Non-pigmented ciliary epithelial cell (primary cell): ENCODE measurements around the gene KCNMA1.

ENCODE experiments used
- DNase-seq: peaks from one replicate; pipeline ENCODE4 v3.0.0-alpha.2; 2010; ENCODE audit warnings: low read depth

KCNMA1 gene

DNA sequence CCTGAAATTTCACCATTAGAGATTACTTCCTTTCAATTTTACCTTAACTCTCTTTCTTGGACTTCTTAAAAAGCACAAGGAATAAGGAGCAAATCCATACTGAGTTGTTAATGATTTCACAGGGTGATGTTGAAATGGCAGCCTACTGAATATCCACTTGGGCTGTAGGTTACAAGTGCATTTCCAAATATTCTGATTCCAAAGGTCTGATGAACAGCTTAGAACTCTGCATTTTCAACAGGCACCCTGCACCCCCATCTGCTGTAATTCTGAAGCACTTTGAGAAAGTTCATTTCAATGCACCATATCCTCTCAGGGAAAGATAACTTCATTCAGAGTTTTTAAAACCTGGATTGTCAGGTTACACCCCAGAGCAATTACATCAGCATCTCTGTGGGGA lies 368.4 kb downstream of the KCNMA1 start:
- no peak for DNase-seq

GRCh38 chr10:77268721-77269120 lies 368.9 kb downstream of the KCNMA1 start:
- no peak for DNase-seq

- no peak for DNase-seq
Observed at GRCh38 chr10:77267703-77268675, 369.6 kb downstream of the KCNMA1 start.

DNA sequence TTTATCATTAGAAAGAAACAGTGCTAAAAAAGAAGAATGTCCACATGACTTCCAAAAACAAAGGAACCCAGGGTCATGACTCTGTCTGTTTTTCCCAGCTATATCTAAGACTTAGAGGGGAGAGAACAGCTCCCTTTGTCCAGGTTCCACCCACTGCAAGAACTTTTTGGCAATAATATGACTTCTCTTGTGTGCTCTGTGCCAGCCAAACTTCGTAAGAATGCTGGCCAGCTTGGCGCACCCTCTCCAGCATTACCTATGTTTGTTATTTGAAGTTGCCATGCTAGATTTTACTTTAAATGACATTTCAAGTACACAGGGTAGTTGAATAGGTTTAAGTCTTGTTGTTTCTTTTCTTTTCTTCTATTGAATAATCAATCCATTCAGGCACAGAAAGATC lies 371.4 kb downstream of the KCNMA1 start:
- no peak for DNase-seq

- no peak for DNase-seq
Observed at GRCh38 chr10:77264527-77264926, 373.1 kb downstream of the KCNMA1 start.

DNA sequence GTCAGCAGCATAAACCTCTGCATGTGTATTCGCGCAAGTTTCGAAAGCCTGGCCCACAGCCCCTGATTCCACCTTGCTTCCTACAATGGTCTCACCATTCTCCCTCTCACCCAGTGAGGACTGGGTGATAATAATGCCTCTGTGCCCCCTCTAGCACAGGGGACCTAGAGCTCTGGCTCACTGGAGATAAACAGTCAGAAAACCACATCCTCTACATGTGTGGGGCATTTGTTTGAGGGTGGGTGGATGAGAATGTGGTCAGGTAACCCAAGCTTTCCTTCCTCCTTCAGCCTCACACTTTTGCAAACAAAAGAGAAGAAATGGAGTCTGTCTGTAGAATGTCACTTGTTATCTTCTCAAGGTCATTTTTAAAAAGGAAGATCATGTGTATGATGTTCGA lies 373.5 kb downstream of the KCNMA1 start:
- DNase-seq, result no peak

DNA sequence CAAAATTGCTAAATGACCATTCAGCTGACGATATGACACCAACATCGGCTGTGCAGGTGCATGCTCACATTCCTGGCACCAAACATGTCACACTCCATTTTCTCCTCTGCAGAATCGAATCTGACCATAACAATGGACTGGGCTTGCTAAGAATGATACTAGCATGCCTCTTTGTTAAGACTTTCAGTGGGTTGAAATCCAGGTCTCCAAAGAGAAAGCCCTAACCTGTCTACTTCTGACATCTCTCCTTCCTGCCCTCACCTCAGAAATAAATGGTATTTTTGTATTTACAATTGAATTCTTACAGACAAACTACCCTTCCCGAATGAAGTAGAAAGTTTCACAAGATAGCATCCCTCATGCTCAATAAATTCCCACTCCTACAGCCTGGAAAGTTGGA lies 373.9 kb downstream of the KCNMA1 start:
- no peak for DNase-seq

GRCh38 chr10:77261146-77261545 lies 376.5 kb downstream of the KCNMA1 start:
- no peak for DNase-seq

GRCh38 chr10:77259171-77259874 lies 378.3 kb downstream of the KCNMA1 start:
- DNase-seq, result no peak

DNA sequence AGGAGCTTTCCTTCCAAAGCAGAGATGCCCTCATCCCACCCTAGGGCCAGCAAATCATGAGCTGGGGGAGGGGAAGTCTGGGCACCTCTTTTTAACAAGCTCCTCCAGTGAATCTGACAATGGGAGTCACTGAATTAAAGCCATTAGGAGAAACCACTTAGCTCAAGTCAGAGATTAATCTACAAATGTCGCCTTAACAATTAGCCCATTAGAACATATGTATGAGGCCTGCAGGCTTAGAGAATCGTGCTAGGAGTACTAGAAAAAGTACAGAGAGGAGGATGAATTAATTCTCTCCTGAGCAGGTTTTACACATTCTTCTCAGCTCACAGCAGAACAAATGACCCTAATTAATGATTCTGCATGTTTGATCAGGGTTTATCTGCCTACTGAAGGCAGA lies 381.3 kb downstream of the KCNMA1 start:
- DNase-seq, result no peak

DNA sequence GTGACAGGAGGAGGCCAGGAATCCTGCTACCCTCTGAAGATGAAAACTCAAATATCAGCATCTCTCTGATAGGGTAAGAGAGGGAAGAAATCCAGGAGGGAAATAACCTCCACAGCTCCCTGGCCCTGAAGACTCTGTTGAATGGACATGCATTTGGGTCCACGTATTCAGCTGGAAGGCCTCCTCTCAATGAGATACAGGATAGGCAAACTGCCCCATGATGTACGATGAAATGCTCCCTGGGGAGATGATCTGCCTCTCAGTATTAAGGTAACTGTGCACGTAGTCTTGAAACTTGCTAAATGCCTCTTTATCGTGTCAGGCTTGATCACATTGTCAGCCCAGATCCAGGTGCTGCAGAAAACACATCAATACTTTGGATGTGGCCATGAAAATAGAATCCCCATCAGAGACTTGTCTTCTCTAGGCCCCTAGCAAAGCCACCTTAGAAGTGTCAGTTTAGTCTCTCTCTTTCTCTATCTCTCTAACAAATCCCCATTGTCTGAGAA lies 384.0 kb downstream of the KCNMA1 start:
- no peak for DNase-seq

- no peak for DNase-seq
Observed at GRCh38 chr10:77253147-77253545, 384.5 kb downstream of the KCNMA1 start.

DNA sequence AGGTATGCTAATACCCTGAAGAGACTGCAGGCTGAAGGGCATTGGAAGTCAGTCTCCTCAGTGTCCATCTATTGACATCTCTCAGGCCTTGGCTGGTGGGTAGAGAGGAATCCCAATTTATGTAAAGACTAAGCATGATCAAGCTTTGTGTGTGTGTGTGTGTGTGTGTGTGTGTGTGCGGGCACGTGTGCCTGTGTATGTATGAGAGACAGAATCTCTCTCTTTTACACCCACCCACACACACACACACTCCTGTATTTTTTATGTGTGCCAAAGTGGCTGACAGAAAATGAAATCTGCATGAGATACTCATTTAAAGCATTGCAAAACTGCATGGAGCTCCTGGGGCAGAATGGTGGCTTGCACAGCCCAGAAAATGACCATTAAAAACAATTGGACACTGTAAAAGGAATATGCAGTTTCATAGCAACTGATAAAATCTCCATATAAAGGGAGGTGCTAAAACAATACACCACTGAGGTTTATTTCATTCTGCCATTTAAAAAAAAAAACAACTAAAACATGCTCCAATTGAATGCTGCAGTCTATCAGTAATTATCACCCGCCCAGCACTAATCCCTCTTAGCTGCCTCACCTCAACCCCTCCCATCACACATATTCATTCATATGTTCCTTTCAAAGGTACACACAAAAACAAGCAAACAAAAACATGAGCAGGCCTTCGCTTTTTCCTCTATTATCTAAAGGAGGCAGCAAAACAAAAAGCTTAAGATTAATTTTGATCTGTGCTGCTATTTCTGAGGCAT lies 385.0 kb downstream of the KCNMA1 start:
- no peak for DNase-seq

DNA sequence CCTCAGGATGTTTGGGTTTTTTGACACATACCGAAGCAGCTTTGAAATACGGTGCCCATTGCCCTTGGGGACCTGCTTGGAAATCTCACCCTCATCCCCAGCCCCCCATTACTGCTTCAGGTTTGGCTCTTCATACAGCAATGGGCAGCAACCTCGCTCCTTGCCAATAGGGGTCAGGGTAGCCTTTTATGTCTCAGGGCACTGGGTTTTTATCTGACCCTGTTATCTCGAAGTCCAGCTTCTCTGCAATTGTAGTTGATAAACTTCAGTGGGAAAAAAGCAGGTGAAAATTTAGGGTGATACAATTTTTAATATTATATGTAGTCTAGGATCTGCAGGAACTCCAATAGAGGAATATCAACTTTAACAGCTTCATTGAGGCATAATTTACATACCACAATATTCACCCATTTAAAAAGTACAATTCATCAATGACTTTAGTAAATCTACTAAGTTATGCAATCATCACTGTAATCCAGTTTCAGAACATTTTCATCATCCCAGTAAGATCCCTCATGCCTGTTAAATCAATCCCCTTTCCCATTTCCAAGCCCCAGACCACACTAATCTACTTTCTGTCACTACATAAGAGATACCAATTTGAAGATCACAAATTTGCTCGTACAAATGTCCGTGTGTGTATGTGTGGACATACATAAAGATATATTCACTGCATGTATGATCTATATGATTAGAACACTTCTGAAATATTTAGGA lies 386.2 kb downstream of the KCNMA1 start:
- DNase-seq, result no peak

- no peak for DNase-seq
Observed at GRCh38 chr10:77249901-77250459, 387.6 kb downstream of the KCNMA1 start.

GRCh38 chr10:77248104-77248790 lies 389.4 kb downstream of the KCNMA1 start:
- DNase-seq, result no peak

GRCh38 chr10:77247031-77247990 lies 390.3 kb downstream of the KCNMA1 start:
- peak; percentile 47 for DNase-seq

DNA sequence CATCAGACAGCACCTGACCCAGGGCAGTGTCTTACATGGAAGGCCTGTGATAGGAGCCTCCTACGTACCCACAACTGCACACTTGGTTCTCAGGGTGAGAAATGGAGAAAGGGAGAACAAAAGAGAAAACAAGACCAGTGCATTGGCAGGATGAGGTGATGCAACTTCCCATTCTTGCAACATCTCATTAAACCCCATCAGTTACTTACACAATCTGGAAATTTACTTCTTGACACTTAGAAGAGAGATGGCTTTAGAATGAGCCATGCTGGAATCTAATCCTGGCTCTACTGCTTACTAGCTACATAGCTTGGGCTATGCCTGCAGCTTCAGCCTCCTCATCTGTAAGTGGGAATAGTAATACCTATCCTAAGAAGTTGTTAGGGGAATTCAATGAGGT lies 391.7 kb downstream of the KCNMA1 start:
- no peak for DNase-seq

GRCh38 chr10:77244746-77245145 lies 392.9 kb downstream of the KCNMA1 start:
- DNase-seq, result no peak

- no peak for DNase-seq
Observed at GRCh38 chr10:77244286-77244685, 393.3 kb downstream of the KCNMA1 start.
